ENCODE results near the gene ZNHIT3.

The ZNHIT3 gene

GRCh38 chr17:36523113-36523512 lies 36.6 kb downstream of the ZNHIT3 start:
- Histone ChIP-seq H3K4me3 (ENCODE audit: low read length) (no peak overlapping the region), H3K27ac (ENCODE audit: low read depth, low read length) (no peak overlapping the region), H4K20me1 (ENCODE audit: control insufficient read depth, insufficient read depth, low read depth, low read length) (no peaks in the 10 kb centered on the region), H3F3A (ENCODE audit: control insufficient read depth, insufficient read depth) (0 out of 2 replicates have a peak, but pooled peaks cover 3% of the 10 kb centered on the region), H3K27me3 (ENCODE audit: control insufficient read depth, low read length) (no peaks in the 10 kb centered on the region), H3K4me2 (ENCODE audit: low read length) (no peak overlapping the region), H3K36me3 (ENCODE audit: control insufficient read depth, low read length) (peaks cover 78% of the 10 kb centered on the region), H3K79me2 (ENCODE audit: control insufficient read depth, low read length) (peaks cover 4% of the 10 kb centered on the region), H3K4me1 (ENCODE audit: control insufficient read depth, low read length) (peaks cover 16% of the 10 kb centered on the region), H3K9me2 (replicated peaks; ENCODE audit: control insufficient read depth, low read length) (no peaks in the 10 kb centered on the region), H3K9me3 (ENCODE audit: control insufficient read depth, insufficient read depth, low read length) (no peaks in the 10 kb centered on the region)
- no peak for TF ChIP-seq CTCF (IDR thresholded peaks at IDR 0.05; ENCODE audit: low read depth, low read length, poor library complexity, severe bottlenecking)
- TF ChIP-seq EZH2phosphoT487 (IDR thresholded peaks at IDR 0.05; ENCODE audit: borderline replicate concordance, low read length), result no peak

GRCh38 chr17:36524428-36524876 lies 38.0 kb downstream of the ZNHIT3 start:
- Histone ChIP-seq H4K20me1 (ENCODE audit: control insufficient read depth, insufficient read depth, low read depth, low read length) (no peaks in the 10 kb centered on the region), H3K9me3 (ENCODE audit: control insufficient read depth, insufficient read depth, low read length) (no peaks in the 10 kb centered on the region), H3K27ac (ENCODE audit: low read depth, low read length) (no peak overlapping the region), H3K79me2 (ENCODE audit: control insufficient read depth, low read length) (peaks cover 12% of the 10 kb centered on the region), H3F3A (ENCODE audit: control insufficient read depth, insufficient read depth) (0 out of 2 replicates have a peak, but pooled peaks cover 3% of the 10 kb centered on the region), H3K4me2 (ENCODE audit: low read length) (no peak overlapping the region), H3K4me3 (ENCODE audit: low read length) (no peak overlapping the region), H3K4me1 (ENCODE audit: control insufficient read depth, low read length) (peaks cover 8% of the 10 kb centered on the region), H3K36me3 (ENCODE audit: control insufficient read depth, low read length) (peaks cover 79% of the 10 kb centered on the region), H3K27me3 (ENCODE audit: control insufficient read depth, low read length) (no peaks in the 10 kb centered on the region), H3K9me2 (replicated peaks; ENCODE audit: control insufficient read depth, low read length) (no peaks in the 10 kb centered on the region)
- TF ChIP-seq CTCF (IDR thresholded peaks at IDR 0.05; ENCODE audit: low read depth, low read length, poor library complexity, severe bottlenecking), result no peak
- TF ChIP-seq EZH2phosphoT487 (IDR thresholded peaks at IDR 0.05; ENCODE audit: borderline replicate concordance, low read length), result no peak

DNA sequence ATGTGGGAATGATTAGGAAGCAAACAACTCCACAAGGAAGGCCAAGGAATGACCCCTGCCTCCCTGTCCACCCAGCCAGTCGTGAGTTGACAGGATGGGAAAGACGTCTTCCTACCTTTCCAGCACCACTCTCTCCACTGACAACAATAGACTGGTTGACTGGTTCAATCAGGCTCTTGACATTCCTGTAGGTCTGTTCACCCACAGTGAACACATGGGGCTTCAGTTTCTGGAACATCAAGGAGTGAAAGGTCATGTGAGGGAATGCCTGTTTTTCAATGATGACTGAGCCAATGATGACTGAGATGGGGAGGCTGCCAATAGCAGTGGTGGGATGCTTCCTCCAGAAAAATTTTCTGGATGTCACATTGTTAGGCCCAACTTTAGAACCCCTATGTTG lies 38.6 kb downstream of the ZNHIT3 start:
- no peak overlapping the region for H3K4me2 ChIP-seq (ENCODE audit: low read length)
- no peaks in the 10 kb centered on the region for H3F3A ChIP-seq (ENCODE audit: control insufficient read depth, insufficient read depth)
- H3K27ac ChIP-seq (ENCODE audit: low read depth, low read length), result no peak overlapping the region
- peaks cover 2% of the 10 kb centered on the region for H3K4me1 ChIP-seq (ENCODE audit: control insufficient read depth, low read length)
- H3K27me3 ChIP-seq (ENCODE audit: control insufficient read depth, low read length), result no peaks in the 10 kb centered on the region
- TF ChIP-seq CTCF (IDR thresholded peaks at IDR 0.05; ENCODE audit: low read depth, low read length, poor library complexity, severe bottlenecking) (no peak), EZH2phosphoT487 (IDR thresholded peaks at IDR 0.05; ENCODE audit: borderline replicate concordance, low read length) (no peak)
- no peaks in the 10 kb centered on the region for H3K9me2 ChIP-seq (replicated peaks; ENCODE audit: control insufficient read depth, low read length)
- peaks cover 79% of the 10 kb centered on the region for H3K36me3 ChIP-seq (ENCODE audit: control insufficient read depth, low read length)
- no peaks in the 10 kb centered on the region for H4K20me1 ChIP-seq (ENCODE audit: control insufficient read depth, insufficient read depth, low read depth, low read length)
- H3K4me3 ChIP-seq (ENCODE audit: low read length), result no peak overlapping the region
- peaks cover 12% of the 10 kb centered on the region for H3K79me2 ChIP-seq (ENCODE audit: control insufficient read depth, low read length)
- H3K9me3 ChIP-seq (ENCODE audit: control insufficient read depth, insufficient read depth, low read length), result no peaks in the 10 kb centered on the region

Measured in DOHH2 (cell line).